Measurements from ENCODE around the gene GAS2.
A peak's percentile ranks its signal among the peaks of the same experiment; 100 is the strongest.

Gene GAS2

DNA sequence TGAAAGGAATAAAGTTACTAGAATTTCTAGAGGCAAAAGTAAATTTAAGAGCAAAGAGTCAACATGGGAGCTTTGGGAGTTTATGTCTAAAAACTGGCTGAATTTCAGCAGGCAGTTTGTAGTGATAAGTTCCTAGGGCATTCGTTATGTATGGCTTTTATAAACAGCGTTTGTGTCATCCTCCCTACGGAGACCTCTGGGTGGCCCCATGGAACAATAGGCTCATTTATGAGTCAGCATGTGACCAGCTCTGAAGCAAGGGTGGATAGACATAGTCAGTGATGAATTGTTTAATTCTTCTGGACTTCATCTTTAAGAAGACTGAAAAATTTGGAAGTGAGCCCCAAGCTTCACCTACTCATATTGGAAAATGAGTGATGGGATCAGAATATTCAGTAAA is 126.1 kb downstream of the GAS2 start:
- no peak for DNase-seq

DNA sequence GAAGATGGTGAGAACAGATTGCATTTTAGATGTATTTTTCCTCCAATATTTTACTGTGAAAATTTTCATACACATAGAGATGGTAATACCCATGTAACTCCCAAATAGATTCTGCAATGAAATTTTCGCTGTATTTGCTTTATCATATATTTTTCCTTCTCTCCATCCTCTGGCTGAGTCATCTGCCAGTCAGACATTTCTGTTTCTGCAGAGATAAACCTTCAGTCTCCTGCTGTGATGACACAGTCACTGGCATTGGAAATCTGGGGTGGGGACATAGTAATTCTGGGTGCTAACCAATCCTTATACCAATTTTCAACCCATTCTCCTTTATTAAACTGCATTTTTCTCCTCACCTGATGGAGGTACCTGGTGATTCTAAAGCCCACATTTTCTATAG is 129.5 kb downstream of the GAS2 start:
- DNase-seq = no peak

DNA sequence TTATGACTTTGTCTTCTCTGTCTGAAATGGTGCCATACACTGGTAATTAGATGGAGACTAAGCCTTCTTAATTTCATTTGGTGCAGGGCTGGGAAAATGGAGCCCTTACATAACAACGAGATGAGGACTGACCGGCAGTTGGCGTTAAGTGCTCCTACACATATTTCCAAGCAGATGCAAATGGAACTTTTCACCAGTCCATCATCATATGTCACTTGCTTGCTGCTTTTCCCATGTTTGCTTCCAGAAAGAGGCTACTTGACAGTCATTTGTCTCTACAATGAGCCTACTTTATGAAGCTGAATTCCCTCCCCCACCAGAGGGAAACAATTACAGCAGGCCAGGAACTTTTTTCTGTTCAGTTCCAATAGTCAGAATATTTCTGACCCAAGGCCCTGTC is 130.6 kb downstream of the GAS2 start:
- no peak for DNase-seq

DNA sequence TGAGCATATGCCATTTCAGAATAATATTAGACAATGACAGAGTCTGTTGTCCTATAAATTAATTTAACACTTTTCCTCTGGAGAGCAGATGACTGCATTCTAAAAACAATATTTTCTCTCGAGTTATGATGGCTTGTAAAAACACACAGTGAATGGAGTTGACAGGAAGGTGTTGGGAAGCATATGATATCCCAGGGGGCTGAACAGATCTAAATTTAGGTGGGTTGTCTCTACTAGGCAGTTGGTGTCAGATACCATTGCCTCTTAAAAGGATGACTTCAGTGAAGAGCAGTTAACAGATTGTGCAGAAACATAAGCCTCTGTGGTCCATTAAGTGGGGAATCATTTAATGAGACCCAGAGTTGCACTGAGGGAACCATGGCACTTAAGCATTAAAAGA is 132.5 kb downstream of the GAS2 start:
- DNase-seq = no peak

DNA sequence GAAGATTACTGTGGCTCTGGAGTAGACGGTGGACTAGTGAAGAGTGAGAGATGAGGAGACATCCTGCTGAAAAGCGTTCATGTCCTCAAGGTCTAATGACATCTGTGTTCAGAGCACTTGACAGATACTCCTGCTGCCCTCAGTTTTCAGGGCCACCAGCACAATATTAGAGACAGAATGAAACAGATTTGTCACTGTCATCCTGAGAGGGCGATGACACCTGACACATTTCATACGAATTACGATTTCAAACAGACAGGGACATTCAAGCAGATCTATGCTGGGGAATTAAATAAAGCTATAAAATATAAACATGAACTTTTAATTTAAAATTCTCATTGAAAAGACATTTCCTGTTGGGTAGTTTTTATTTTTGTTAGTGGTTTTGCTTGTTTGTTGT is 134.1 kb downstream of the GAS2 start:
- no peak for DNase-seq

DNA sequence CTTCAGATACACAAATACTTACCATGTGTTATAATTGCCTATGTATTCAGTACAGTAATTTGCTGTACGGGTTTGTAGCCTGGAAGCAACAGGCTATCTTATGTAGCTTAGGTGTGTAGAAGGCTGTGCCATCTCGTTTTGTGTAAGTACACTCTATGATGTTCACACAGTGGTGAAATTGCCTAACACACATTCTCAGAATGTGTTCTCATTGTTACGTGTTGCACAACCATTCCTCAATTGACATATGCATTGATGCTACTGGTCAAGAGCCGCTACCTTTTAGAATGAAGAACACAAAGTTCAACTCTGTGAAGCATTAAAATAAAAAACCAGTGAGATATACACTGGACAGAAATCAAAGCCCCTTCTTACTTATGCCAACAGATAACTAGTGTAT is 136.4 kb downstream of the GAS2 start:
- no peak for DNase-seq

DNA sequence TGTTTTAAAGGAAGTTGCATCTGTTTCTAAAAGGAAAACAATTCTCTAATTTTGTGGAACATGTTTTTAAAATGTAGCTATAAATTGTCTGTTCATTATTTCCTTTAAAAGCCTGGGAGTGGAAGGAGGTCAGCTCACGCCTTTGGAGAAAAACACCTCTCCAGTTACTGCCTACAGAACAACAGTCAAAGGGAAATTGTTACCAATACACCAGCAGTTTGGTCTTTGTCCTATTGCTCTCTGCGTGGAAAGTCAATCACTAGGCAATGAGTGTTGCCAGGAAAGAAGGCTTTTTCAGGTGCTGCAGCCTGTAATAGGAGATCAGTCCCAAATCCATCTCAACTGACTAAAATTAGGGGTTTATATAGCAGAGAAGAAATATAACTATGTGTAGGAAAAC is 141.0 kb downstream of the GAS2 start:
- DNase-seq = no peak

DNA sequence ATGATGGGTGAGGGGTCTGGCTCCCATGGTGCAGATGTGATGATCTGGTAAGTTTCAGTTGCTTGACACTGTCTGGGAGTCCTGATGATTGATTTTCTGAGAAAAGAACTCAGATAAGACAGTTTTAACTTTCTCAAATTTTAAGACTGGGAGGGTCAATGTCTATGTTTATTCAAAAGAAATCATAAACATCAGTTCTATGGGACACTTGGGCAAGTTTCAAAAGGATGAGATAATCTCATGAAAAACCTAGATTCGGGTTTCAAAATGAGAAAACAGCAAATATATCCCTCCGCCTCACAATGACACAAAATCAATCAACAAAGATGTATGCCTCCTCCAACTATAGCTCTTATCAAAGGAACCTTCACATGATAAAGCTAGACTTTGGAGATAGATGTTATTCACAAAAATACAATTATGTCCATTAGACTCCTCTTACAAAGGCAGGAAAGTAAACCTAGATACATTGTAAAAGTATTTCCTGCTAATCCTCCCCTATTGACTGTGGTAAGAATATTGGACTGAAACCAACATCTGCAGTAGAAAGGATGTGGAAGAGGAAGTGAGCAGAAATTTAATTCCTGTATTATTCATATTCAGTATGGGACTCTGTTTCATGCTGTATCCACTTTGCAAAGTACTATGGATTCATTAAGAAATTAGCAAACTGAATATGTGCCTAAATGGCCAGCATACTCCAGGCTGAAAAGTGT is 141.6 kb downstream of the GAS2 start:
- DNase-seq = no peak

DNA sequence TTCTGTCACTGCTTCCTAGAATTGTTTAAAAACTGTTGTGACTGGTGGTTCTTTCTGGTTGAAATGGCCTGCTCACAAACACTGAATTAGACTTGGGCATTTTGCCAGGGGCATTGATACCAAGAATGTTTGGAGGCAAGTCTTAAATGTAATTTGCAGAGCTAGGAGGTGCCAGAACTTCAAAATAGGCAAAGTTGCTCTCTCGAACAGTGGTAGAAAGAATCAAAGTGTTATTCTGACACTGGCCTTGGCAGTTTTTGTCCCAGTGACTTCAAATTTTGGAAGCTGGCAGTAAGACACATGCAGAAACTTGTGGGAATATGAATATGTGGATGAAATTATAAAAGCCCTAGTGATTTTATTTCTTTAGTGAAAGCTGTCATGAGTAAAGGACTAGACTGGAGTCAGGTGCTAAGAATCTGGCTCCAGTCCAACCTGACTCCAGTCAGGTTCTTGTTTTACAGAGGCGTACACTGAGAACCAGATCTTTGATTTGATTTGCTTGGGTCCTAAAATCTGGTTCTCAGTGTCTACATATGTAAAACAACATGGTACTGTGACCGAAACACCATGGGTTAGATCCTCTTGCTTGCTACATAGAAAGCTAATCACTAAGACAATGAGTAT is 142.3 kb downstream of the GAS2 start:
- no peak for DNase-seq

DNA sequence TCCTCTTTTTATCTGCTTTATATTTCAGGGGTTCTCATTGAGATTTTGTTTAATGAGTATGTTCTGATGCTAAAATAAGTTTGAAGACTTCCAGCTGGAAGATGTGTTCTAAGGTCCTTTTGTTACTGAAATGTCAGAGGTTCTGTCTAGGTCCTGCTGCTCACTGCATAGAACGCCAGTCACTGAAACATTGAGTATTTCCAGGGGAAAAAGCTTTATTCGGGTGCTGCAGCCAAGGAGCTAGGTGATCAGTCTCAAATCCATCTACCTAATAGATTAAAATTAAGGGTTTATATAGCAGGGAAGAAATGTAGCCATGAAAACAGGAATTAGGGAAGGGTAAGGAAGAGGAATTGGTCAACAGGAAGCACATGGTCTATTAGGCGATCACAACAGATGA is 143.5 kb downstream of the GAS2 start:
- DNase-seq = no peak

DNA sequence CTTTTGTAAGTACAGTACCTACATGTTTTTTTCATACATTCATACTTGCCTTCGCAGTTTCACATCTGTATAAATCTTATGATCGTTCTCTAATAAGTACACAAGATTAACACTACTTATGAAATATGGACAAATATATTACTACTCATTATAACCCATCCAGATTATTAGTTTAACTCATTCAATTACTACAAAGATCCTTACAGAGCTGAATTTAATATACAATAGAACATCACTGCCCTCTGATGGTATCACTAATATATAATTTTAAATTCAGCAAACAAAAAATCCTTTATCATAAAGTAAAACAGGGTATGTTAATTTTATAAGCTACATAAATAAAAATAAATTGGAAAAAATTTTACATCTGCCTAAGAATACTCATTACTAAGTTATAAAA is 155.8 kb downstream of the GAS2 start:
- no peak for DNase-seq

DNA sequence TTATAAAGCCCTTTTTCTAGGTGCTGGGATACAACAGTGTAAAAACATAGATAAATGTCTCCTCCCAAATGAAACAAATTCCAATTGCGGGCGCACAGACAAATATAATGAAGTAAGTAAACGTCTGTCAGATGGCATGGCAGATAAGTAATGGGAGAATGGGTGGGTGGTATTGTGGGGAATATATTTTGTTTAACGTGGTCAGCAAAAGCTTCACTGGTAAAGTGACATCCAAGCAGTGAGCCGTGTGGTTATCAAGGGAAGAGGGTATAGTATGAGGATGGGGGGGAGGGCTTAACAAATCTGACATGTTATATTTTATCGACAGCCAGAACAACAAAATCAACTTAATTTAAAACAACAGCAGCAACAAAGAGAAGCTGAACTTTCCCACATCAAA is 162.0 kb downstream of the GAS2 start:
- DNase-seq = no peak

DNA sequence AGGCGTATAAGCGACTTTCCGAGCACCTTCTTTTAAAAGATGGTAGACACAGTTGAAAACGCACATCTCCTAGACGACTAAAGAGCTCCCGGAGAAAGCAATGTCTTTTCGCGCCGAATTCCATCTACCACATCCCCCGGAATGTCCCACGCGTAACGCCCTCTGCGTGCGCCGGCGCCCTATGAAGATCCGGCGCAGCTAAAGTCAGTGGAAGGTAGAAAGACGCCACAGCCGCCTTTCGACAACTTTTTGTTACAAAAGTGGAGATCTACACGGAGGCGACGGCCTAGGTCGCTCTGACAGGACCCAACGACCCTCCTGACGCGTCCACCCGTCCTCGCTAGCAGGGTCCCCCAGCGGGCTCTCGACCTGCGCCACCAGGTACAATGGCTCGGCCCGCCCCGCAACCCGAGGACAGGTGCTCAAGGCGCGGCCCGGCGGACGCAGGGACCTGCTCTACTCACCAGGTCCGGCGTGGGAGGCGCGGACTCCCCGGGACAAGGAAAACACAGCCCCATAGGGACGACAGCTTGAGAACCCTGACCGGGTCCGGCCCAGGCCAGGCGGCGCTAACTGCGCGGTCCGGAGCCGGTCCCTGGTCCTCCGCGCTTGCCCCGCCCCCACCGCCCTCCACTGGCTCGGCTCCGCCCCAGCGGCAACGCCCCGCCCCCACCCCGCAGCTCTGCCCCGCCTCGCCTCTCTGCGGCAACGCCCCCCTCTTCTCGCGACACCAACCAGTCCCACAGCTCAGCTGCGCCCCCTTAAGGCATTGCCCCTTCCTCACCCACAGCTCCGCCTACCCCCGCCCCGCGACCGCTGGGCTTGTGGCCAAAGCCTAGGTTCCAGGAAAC is 163.0 kb downstream of the GAS2 start, which contains the start of gene SVIP:
TSS of gene SVIP (minus strand) at position 571 of the 851 bp plus-strand sequence. CDS start at position 518, 53 bp downstream.
- peak; percentile 45 for DNase-seq

DNA sequence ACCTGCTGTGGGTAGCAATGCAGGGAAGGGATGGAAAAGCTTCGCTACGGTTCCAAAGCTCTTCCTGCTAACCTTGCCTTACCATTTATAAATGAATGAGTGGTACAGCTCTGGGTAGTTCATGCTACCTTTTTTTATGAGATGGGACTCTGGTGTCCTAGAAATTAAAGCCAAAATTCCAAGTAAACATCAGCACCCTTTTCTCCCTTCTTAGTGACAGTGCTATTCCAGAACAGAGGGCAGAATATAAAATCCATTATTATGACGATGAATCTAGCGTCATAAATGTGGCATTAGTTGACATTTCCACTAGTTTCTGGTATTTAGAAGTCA is 163.6 kb downstream of the GAS2 start:
- DNase-seq = no peak

DNA sequence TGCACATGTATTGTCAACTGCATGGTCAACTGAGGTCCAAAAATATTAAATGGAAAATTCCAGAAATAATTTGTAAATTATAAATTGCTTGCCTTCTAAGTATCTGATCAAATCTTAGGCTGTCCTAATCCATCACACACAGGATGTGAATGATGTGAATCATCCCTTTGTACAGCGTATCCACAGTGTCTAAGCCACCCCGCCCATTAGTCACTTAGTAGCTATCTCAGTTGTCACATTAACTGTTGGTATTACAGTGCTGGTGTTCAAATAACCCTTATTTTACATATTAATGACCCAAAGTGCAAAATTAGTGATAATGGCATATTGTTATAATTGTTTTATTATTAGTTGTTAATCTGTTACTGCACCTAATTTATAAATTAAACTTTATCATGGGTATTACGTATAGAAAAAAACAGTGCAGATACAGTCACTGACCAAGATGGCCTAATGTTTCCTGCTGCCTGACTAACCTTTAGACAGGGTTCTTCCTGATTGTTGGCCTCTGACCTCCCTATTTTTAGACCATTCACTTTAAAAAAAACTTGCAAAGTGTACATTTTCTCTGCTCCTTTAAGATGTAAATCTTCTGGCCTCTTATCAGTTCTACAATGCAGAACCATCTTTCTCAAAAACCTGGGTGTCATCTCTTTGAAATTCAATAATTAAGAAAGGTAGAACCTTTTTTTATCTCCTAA is 166.1 kb downstream of the GAS2 start:
- DNase-seq = peak; percentile 24

DNA sequence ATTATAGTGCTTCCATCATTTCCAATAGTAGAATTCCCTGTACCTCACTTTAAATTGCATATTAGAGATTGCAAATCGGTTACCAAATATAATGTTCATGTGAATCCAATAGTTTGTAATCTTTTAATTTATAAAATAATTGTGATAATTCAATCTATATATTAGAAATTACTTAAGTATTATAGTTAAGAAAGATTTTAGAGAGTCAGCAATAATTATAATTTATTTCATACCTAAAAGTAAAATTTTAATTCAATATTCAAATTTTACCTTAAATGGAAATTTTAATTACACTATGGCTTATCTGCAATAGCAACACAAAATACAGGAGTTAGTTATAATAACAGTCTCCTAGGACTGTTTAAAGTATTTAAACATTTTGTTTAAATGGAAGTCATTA is 180.3 kb downstream of the GAS2 start:
- no peak for DNase-seq

DNA sequence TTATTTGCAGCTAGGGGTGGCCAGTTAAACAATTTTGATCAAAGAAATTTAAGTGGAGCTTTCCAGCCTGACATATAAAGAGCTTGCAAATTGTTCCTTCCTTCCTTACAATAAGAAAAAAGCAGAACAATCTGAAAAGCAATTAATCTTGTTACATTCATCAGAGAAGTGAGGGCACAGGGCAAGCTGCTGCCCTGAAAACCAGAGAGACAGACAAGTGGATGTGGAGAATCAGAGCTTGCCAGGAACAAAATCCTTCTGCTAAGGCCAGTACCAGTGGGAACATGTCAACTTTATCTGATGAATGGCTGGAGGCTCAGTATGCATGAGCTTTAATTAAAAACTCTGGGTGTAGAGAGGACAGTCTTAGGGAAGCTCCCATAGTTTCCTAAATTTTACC is 185.1 kb downstream of the GAS2 start:
- DNase-seq = no peak

DNA sequence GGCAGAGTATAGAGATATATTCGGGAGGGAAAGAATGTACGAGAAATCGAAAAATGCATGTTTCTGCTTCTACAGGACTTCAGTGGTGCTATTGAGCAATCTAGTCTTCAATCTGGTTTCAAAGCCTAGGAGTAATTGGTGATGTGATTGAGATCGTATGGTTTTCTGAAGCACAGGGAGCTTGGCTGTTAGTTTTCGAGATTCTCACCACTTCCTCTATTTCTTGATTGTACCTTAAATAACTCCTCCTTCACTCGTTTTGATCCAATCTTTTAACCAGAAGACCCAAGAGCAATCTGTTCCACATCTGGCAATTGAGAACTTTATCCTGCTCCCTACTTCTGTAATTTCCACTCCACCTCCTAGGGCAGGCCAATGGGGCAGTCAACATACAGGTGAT is 193.3 kb downstream of the GAS2 start:
- DNase-seq = no peak

DNA sequence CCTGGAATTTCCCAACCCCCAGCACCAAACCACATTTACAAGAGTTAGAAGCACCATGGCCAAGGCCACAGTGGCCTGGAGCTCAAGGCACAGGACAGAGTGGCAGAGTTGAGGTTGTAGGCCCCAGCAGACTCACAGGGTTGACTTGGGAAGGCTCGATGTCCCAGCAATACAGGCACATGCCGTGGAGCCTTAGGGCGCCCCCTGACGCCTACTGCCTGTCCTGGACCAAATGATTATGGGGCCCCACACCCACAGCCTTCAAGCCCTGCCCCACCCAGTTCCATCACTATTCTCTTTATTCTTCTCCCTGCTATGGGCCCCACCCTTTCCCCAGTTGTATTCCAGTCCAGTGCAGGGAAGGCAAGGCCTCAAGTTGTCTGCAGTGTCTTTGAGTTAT is 193.8 kb downstream of the GAS2 start, which contains the start of gene CCDC179:
TSS of gene CCDC179 (minus strand) at position 234 of the 400 bp plus-strand sequence. CDS start at position 181, 53 bp downstream.
- DNase-seq = no peak

Measured in 8988T (cell line).